Neural cell (in vitro differentiated cells): ENCODE data around the gene ELANE. TPM values are rescaled to one million over a fixed set of nuclear protein-coding genes. Genes with fewer than 3 reads are reported as not detected.
"Not testable (repeated sequence)": the region's sequence is repeated elsewhere in the genome, so short reads cannot be mapped to it uniquely, and the experiment has no call there.

Experiments
- H2AFZ ChIP-seq: fragments of 200-600, 300-800 bp; sonication (generic), shearing (Covaris generic); 2 replicates; pipeline ENCODE4 v1.6.0; 2014; ENCODE audit warnings: low read depth, mild to moderate bottlenecking, antibody characterized with exemption, low read length, moderate library complexity
- H3F3A ChIP-seq: fragments of 200-600 bp; shearing (Covaris generic); 2 replicates; pipeline ENCODE4 v1.6.1; 2016; ENCODE audit warnings: mild to moderate bottlenecking, moderate library complexity, mixed read lengths, antibody characterized with exemption, low read length; ENCODE audit not compliant: insufficient read depth, poor library complexity, severe bottlenecking
- H3K27ac ChIP-seq: fragments of 200-600, 300-800 bp; sonication (generic), shearing (Covaris generic); 2 replicates; pipeline ENCODE4 v1.5.1; 2014; ENCODE audit warnings: mild to moderate bottlenecking, low read length, moderate library complexity
- H3K27me3 ChIP-seq: fragments of 300-800, 200-600 bp; sonication (generic), shearing (Covaris generic); 2 replicates; pipeline ENCODE4 v1.6.0; 2014; ENCODE audit warnings: mild to moderate bottlenecking, low read depth, low read length, moderate library complexity; ENCODE audit not compliant: insufficient read depth
- H3K36me3 ChIP-seq: fragments of 300-800, 200-600 bp; sonication (generic), shearing (Covaris generic); 2 replicates; pipeline ENCODE4 v1.5.1; 2014; ENCODE audit warnings: mild to moderate bottlenecking, antibody characterized with exemption, low read length, moderate library complexity; ENCODE audit not compliant: insufficient read depth
- H3K4me2 ChIP-seq: fragments of 300-800, 200-600 bp; sonication (generic), shearing (Covaris generic); 2 replicates; pipeline ENCODE4 v1.6.0; 2014; ENCODE audit warnings: mild to moderate bottlenecking, low read length
- H3K4me3 ChIP-seq: fragments of 300-800, 200-600 bp; sonication (generic), shearing (Covaris generic); 2 replicates; pipeline ENCODE4 v1.5.1; 2014; ENCODE audit warnings: mild to moderate bottlenecking, low read length, moderate library complexity
- H3K79me2 ChIP-seq: fragments of 200-600 bp; shearing (Covaris generic); replicated peaks from 2 replicates; pipeline ENCODE4 v1.6.0; 2014; ENCODE audit warnings: mild to moderate bottlenecking, low read length, moderate library complexity; ENCODE audit not compliant: insufficient read depth
- H3K9ac ChIP-seq: fragments of 300-800, 200-600 bp; sonication (generic), shearing (Covaris generic); 2 replicates; pipeline ENCODE4 v1.6.1; 2016; ENCODE audit warnings: mild to moderate bottlenecking, low read length, mixed read lengths
- H3K9me2 ChIP-seq: fragments of 200-600 bp; shearing (Covaris generic); 2 replicates; pipeline ENCODE4 v1.6.1; 2016; ENCODE audit warnings: mild to moderate bottlenecking, low read length, mixed read lengths; ENCODE audit not compliant: insufficient read depth
- H3K9me3 ChIP-seq: fragments of 200-600, 300-800 bp; sonication (generic), shearing (Covaris generic); 2 replicates; pipeline ENCODE4 v1.6.1; 2016; ENCODE audit warnings: mild to moderate bottlenecking, mixed run types, low read length, moderate library complexity, mixed read lengths
- H4K20me1 ChIP-seq: fragments of 200-600 bp; shearing (Covaris generic); 2 replicates; pipeline ENCODE4 v1.6.1; 2016; ENCODE audit warnings: mild to moderate bottlenecking, mixed run types; ENCODE audit not compliant: insufficient read depth
- CTCF ChIP-seq: fragments of 450-650 bp; IDR thresholded peaks from 2 replicates; pipeline ENCODE4 v1.5.1; 2014; ENCODE audit warnings: antibody characterized with exemption, mild to moderate bottlenecking, moderate library complexity; ENCODE audit not compliant: poor library complexity, severe bottlenecking
- EP300 ChIP-seq: fragments of 450-650 bp; conservative IDR thresholded peaks from 2 replicates; pipeline ENCODE4 v1.6.1; 2014; ENCODE audit warnings: antibody characterized with exemption, mild to moderate bottlenecking, moderate library complexity; ENCODE audit not compliant: poor library complexity, severe bottlenecking
- EZH2 ChIP-seq: fragments of 200-600, 300-800 bp; shearing (Covaris generic), sonication (generic); IDR thresholded peaks from 2 replicates; pipeline ENCODE4 v1.6.1; 2014; ENCODE audit warnings: antibody characterized with exemption, low read length, borderline replicate concordance, mild to moderate bottlenecking; ENCODE audit not compliant: insufficient read depth, poor library complexity, severe bottlenecking
- MXI1 ChIP-seq: fragments of 450-650 bp; conservative IDR thresholded peaks from 2 replicates; pipeline ENCODE4 v1.6.1; 2014; ENCODE audit warnings: antibody characterized with exemption, mild to moderate bottlenecking; ENCODE audit not compliant: poor library complexity, severe bottlenecking
- POLR2AphosphoS5 ChIP-seq: IDR thresholded peaks from 2 replicates; pipeline ENCODE4 v1.6.1; 2012
- RAD21 ChIP-seq: fragments of 450-650 bp; conservative IDR thresholded peaks from 2 replicates; pipeline ENCODE4 v1.6.1; 2014; ENCODE audit warnings: antibody characterized with exemption, mild to moderate bottlenecking, moderate library complexity
- REST ChIP-seq: IDR thresholded peaks from 2 replicates; pipeline ENCODE4 v1.6.1; 2012; ENCODE audit warnings: borderline replicate concordance
- SMC3 ChIP-seq: fragments of 450-650 bp; conservative IDR thresholded peaks from 2 replicates; pipeline ENCODE4 v1.6.1; 2014; ENCODE audit warnings: antibody characterized with exemption, mild to moderate bottlenecking, moderate library complexity; ENCODE audit not compliant: poor library complexity
- TAF1 ChIP-seq: IDR thresholded peaks from 2 replicates; pipeline ENCODE4 v1.6.1; 2012; ENCODE audit warnings: low read depth
- polyA plus RNA-seq: library from polyadenylated mRNA; depleted of rRNA; stranded (reverse); fragments of >200 nt; gene quantifications from 2 replicates; pipeline ENCODE4 v1.2.3, GENCODE V29; 2014

The ELANE gene
- polyA plus RNA-seq, 1 donor from 2014 or later = not detected

- H3K79me2 ChIP-seq = no peaks in the 10 kb centered on the region
- H3K4me2 ChIP-seq = no peak overlapping the region
- no peak overlapping the region for H3K4me3 ChIP-seq
- H4K20me1 ChIP-seq = no peaks in the 10 kb centered on the region
- no peak overlapping the region for H2AFZ ChIP-seq
- no peaks in the 10 kb centered on the region for H3K9me2 ChIP-seq
- H3K27me3 ChIP-seq = peaks cover 15% of the 10 kb centered on the region
- H3F3A ChIP-seq = no peaks in the 10 kb centered on the region
- H3K9me3 ChIP-seq = no peaks in the 10 kb centered on the region
- no peak overlapping the region for H3K9ac ChIP-seq
- TF ChIP-seq EZH2 = no peak
- TF ChIP-seq TAF1 = no peak
- TF ChIP-seq MXI1 = no peak
- TF ChIP-seq REST = no peak
- no peak for TF ChIP-seq EP300
- TF ChIP-seq CTCF = no peak
- no peak for TF ChIP-seq POLR2AphosphoS5
- no peak for TF ChIP-seq RAD21
- no peak for TF ChIP-seq SMC3
- no peaks in the 10 kb centered on the region for H3K36me3 ChIP-seq
- H3K27ac ChIP-seq = no peak overlapping the region
Observed at GRCh38 chr19:845707-846521, 6.2 kb upstream of the ELANE start.

- Histone ChIP-seq H3K27ac (no peak overlapping the region), H3K9me2 (no peaks in the 10 kb centered on the region), H3F3A (no peaks in the 10 kb centered on the region), H4K20me1 (no peaks in the 10 kb centered on the region), H3K79me2 (no peaks in the 10 kb centered on the region), H2AFZ (no peak overlapping the region), H3K9me3 (no peaks in the 10 kb centered on the region), H3K4me2 (no peak overlapping the region), H3K27me3 (peaks cover 5% of the 10 kb centered on the region), H3K9ac (no peak overlapping the region), H3K36me3 (no peaks in the 10 kb centered on the region), H3K4me3 (no peak overlapping the region)
- TF ChIP-seq EZH2 (no peak), MXI1 (no peak), POLR2AphosphoS5 (no peak), RAD21 (no peak), CTCF (no peak), EP300 (no peak), TAF1 (no peak), SMC3 (no peak), REST (no peak)
Observed at GRCh38 chr19:848386-848921, 3.6 kb upstream of the ELANE start.

- H3K36me3 ChIP-seq, H3K9me2 ChIP-seq, H4K20me1 ChIP-seq, H3K27me3 ChIP-seq, H3K27ac ChIP-seq, H3K4me3 ChIP-seq, H3K79me2 ChIP-seq, H3F3A ChIP-seq, H2AFZ ChIP-seq, H3K9me3 ChIP-seq, H3K9ac ChIP-seq, H3K4me2 ChIP-seq: not testable (repeated sequence)
Observed at GRCh38 chr19:849195-849594, 2.9 kb upstream of the ELANE start.
